Measurements from ENCODE around the gene C19orf44.
A peak's percentile ranks its signal among the peaks of the same experiment; 100 is the strongest.
"Not testable (repeated sequence)": the region's sequence is repeated elsewhere in the genome, so short reads cannot be mapped to it uniquely, and the experiment has no call there.

Gene C19orf44

DNA sequence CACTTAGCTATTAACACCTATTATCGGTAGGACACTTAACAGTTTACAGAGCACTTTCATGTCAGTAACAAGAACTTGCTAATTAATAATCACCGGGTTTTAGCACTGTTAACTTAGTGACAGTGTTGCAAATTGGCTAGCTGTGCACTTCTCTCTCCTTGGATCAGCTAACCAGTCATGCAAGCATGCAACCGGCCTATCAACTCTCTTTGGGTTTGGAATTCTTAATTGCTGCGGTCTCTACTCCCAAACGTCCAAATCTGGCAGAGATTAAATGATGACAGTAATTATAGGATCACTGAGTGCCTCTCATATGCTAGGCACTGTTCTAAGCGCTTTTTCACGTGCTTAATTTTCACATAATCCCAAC, 25.7 kb upstream of the C19orf44 start:
- DNase-seq, result no peak

DNA sequence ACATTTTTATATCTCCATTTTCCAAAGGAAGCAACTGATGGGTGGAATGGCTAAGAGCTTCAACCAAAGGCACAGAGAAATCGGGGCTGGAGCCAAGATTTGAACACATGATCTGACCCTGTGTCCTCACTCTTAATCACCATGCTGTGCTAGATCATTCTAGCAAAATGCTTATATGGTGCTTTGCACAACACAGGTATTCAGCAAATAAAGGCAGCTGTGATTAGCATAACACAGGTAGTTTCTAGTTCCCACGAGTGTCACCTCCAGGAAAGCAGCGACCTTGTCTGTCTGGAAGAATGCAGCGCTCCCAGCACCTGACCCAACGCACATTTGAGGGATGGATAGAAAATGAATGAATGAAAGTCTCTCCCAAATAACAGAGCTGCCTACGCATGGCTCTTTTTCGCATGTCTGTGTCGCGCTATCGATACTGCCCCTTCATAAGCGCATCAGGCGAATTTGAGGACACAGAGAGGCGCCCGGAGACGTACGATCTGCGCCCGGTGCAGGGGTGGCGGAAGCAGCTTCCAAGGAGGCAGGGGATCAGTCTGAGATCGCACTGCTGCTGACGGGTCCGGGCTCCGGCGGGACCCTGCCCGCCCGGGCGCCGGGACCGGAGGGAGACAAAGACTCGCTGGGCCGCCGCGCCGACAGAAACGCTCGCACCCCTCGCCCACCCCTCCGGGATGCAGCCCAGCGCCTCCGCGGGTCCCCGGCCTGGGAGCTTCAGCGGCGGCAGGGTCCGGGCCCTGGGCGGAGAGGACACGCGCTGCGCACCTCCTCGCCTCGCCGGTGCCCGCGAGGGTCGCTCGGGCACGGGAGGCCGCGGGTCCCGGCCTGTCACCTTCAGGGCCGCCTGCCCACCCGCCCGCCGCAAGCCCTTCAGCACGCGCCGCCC, 25.0 kb upstream of the C19orf44 start:
- no peak for DNase-seq

DNA sequence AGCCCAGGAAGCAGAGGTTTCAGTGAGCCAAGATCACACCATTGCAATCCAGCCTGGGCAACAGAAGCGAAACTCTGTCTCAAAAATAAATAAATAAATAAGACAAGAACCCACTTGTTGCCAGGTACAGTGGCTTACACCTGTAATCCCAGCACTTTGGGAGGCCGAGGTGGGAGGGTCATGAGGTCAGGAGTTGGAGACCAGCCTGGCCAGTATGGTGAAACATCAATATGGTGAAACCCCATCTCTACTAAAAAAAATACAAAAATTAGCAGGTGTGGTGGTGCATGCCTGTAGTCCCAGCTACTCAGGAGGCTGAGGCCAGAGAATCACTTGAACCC, 23.7 kb upstream of the C19orf44 start:
- not testable (repeated sequence) for DNase-seq

DNA sequence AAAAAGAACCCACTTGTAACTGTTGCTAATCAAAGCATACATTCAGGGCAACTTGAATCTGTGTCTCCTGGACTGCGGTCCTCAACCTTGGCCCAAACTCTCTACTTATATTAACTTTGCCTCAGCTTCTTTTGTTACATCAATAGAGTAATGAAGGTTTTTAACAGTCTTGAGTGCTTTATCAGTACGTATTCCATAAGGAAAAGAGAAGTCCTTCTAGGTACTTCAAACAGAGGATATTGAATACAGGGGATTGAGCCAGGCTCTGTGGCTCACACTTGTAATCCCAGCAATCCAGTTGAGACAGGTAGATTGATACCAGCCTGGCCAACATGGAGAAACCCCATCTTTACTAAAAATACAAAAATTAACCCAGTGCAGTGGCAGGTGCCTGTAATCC, 23.2 kb upstream of the C19orf44 start:
- no peak for DNase-seq

DNA sequence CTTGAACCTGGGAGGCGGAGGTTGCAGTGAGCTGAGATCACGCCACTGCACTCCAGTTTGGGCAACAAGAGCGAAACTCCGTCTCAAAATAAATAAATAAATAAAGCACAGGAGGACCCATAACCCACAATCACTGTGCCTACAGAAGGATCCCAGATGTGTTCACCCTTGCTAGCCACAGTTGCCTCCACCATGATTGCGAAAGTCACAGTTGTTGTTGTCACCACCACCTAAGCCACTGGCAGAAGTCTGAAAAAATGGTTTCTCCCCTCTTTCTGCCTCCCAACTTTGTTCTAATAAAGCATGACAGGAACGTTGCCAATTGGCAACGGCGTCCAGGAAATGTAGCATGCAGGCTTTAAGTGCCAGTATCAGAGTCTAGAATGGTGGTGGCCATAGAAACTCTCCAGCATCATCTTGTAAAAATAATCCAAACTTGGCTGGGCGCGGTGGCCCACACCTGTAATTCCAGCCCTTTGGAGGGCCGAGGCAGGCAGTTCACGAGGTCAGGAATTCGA, 22.3 kb upstream of the C19orf44 start:
- no peak for DNase-seq

DNA sequence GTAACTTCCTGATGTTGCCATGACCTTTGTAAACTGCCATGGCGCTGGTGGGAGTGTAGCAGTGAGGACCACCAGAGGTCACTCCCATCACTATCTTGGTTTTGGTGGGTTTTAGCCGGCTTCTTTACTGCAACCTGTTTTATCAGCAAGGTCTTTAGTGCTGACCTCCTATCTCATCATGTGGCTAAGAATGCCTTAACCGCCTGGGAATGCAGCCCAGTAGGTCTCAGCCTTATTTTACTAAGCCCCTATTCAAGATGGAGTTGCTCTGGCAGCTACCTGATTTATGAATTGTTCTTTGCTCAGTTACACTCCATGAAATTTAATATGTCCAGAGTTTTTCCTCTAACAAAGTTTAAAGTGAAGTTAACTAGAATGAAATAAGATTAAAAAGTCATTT, 19.8 kb upstream of the C19orf44 start:
- no peak for DNase-seq

DNA sequence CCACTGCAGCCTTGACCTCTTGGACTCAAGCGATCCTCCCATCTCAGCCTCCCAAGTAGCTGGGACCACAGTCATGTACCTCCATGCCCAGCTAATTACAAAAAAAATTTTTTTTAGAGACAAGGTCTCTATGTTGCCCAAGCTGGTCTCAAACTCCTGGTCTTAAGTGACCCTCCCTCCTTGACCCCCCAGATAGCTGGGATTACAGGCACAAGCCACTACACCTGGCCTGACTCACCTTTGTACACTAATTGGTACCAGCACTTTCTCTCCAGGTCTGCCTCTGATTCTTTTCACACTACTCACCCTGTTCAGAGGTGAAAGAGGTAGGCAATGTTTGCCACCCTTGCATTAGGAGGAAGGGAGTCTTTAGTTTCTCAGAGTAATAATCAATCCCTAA, 18.9 kb upstream of the C19orf44 start:
- no peak for DNase-seq

DNA sequence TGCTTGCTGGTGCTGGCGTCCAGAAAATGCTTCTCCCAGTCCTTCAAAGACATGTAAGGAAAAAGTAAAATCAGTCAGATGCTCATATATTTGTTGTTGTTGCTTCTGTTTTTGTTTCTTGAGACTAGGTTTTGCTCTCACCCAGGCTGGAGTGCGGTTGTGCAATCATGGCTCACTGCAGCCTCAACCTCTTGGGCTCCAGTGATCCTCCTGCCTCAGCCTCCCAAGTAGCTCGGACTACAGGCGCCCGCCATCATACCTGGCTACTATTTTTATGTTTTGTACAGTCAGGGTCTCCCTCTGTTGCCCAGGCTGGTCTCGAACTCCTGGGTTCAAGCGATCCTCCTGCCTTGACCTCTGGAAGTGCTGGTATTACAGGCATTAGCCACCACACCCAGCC, 13.4 kb upstream of the C19orf44 start:
- DNase-seq, result no peak

DNA sequence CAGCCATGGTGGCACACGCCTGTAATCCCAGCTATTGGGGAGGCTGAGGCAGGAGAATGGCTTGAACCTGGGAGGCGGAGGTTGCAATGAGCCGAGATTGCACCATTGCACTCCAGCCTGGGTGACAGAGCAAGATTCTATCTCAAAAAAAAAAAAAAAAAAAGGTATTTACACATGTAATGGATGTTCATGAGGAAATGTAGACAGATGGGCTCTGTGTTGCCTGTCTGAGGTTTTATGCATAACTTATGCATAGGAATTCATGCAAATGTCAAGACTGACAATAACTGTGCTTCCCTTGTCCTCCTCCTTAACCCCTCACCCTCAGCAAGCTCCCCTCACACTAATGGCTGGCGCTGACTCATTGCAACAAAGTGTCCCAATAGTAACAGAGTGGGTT, 9.7 kb upstream of the C19orf44 start:
- not testable (repeated sequence) for DNase-seq

DNA sequence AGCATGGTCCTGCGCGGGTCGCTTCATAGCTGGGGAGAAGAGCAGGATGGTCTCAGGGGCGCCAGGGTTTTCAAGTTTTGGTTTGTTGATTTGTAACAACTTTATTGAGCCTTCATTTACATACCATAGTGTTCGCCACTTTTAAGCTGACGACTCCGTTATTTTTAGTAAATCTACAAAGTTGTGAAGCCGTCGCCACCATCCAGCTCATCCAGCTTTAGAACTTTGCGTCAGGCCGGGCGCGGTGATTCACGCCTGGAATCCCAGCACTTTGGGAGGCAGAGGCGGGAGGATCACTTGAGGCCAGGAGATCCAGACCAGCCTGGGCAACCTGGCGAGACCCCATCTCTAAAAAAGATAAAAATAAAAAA, 404 bp downstream of the C19orf44 start:
- DNase-seq, result peak; percentile 48

DNA sequence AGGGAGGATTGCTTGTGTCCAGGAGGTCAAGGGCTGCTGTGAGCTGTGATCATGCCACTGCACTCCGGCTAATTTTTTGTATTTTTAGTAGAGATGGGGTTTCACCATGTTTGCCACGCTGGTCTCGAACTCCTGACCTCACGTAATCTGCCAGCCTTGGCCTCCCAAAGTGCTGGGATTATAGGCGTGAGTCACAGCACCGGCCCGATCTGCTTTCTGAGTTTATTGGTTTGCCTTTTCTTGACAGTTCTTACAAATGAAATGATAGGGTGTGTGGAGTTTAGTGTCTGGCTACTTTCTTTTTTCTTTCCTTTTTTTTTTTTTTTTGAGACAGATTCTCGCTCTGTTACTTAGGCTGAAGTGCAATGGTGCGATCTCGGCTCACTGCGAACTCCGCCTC, 848 bp downstream of the C19orf44 start:
- no peak for DNase-seq

DNA sequence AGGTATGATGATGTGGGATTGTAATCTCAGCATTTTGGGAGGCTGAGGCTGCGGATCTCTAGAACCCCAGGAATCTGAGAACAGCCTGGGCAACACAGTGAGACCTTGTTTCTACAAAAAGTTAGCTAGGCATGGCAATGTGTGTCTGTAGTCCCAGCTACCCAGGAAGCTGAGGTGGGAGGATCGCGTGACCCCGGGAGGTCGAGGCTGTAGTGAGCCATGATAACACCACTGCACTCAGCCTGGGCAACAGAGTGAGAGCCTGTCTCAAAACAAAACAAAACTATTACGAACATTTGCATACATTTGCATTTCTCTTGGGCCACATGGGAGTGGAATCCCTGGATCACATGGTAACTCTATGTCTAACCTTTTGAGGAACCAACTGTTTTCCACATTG, 1.6 kb downstream of the C19orf44 start:
- DNase-seq, result no peak

DNA sequence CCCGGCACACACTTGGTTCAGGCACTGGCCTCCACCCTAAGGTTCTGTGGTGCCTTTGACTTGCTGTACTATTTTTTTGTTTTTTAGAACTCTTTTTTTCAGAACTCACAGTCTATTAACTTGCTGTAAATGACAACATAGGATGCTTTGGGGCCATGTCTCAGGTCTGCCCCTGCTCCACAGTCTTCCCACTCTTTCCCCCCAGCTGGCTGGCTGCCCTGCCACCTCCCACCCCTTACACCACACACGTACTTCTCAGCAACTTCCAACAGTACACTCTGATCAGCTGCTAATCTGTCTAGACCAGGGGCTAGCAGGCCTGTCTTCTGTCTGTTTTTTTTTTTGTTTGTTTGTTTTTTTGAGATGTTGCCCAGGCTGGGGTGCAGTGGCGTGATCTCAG, 8.1 kb downstream of the C19orf44 start:
- DNase-seq, result no peak

DNA sequence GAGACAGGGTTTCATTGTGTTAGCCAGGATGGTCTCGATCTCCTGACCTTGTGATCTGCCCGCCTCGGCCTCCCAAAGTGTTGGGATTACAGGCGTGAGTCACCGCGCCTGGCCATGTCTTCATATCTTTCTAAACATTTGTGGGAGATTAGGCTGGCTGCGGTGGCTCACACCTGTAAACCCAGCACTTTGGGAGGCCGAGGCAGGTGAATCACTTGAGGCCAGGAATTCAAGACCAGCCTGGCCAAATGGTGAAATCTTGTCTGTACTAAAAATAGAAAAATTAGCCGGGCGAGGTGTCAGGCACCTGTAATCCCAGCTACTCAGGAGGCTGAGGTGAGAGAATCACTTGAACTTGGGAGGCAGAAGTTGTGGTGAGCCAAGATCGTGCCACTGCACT, 10.0 kb downstream of the C19orf44 start:
- DNase-seq, result not testable (repeated sequence)

DNA sequence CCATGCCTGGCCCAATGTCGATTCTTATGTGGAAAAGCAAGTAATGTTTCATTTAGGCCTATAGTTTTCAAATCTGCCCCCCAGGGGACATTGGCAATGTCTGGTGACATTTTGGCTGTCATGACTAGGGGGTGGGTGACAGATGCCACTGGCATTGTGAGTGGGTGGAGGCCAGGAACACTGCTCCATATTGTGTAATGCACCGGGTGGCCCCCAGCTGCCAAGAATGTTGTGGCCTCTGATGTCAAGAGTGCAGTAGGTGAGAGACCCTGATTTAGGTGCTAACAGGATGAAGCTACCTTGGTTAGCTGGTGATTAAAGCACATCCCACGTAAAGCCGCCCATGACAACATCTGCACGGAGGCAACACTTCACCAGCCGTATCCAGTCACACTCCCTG, 10.8 kb downstream of the C19orf44 start:
- DNase-seq, result no peak

DNA sequence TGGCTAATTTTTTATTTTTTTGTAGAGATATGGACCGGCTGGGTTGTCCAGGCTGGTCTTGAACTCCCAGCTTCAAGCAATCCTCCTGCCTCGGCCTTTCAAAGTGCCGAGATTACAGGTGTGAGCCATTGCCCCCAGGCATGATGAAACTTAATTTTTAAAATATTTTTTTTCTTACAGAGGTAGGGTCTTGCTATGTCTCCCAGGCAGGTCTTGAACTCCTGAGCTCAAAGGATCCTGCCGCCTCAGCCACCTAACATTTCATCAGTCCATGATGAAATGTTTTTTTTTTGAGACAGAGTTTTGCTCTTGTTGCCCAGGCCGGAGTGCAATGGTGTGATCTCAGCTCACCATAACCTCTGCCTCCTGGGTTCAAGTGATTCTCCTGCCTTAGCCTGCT, 12.4 kb downstream of the C19orf44 start:
- DNase-seq, result no peak

DNA sequence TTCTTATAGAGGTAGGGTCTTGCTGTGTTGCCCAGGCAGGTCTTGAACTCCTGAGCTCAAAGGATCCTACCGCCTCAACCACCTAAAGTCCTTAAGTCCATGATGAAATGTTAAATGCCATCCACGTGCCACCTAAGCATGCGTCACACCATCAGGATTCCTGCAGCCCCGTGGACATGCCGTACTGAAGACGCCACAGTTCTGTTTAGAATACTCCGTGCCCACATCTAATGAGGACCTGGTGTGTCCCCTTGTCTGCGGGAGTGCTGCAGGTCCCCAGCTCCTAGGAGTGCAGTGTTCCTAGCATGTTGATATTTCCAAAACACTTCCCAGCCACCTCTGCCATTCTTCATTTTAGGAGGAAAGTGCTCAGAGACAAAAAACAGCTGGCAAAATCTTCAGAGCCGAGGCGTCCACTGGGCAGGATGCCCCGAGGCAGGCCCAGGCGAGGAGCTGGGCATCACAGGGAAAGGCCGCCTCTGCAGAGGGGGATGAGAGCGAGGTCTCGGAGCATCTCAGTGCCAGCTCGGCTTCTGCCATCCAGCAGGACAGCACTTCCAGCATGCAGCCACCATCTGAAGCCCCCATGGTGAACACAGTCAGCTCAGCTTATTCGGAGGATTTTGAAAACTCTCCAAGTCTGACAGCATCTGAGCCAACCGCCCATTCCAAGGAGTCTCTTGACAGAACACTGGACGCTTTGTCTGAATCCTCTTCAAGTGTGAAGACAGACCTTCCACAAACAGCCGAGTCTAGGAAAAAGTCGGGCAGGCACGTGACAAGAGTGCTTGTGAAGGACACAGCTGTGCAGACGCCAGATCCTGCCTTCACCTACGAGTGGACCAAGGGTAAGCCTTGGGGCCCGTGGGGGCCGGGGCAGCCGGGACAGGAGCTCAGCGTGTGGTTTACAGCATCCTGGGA, 13.2 kb downstream of the C19orf44 start:
- no peak for DNase-seq

DNA sequence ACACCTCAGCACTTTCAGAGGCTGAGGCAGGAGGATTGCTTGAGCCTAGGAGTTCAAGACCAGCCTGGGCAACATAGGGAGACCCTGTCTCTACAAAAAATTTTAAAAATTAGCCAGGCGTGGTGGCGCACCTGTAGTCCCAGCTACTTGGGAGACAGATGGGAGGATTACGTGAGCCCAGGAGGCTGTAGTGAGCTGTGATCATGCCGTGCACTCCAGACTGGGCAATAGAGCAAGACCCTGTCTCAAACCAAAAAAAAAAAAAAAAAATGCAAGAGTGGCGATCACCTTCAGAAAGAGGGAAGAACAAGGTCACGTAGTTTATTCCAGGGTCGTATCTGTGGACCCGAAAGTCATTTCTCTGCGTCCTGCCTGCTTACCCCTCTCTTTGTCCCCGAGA, 16.4 kb downstream of the C19orf44 start:
- not testable (repeated sequence) for DNase-seq

DNA sequence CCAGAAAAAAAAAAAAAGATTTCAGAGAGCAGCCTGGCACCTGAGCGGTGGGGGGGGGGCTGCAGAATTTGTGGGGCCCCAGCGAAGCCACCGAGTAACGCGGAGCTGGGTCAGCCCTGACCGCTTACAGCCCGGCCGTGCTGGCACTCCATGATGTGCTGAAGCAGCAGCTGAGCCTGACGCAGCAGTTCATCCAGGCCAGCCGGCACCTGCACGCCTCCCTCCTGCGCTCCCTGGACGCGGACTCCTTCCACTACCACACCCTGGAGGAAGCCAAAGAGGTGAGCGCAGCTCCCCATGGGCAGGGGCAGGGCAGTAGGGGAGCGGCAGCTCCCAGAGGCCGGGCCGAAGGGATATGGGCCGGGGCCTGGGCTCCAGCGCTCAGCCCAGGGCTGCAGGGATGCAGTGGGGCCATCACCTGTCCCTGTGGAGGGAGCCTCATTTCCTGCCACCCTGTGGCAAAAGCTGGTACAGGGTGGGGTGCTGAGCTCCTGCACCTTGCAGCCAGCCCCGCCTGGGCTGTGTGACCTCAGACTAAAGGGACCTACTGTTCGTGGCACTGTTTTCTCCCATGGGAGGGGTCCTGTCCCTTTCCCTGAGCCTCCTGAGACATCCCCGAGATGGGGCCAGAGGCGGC, 18.3 kb downstream of the C19orf44 start:
- no peak for DNase-seq

DNA sequence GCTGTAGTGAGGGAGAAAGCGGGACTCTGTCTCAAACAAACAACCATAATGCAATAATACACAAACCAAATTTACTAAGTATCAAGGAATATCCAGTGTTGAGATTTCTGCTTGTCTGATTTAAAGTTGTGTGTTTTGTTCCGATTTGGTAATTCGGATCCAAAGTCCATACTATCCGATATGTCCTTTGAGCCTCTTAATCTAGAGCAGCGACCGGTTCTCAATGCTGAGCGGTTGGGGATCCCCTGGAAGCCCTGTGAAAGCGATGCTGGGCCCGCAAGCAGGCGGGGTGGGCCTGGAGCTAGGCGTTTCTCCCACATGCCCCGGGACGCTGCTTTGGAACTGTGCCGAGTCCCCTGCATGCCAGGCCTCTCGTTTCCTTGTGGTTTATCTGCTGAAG, 20.2 kb downstream of the C19orf44 start:
- no peak for DNase-seq

DNA sequence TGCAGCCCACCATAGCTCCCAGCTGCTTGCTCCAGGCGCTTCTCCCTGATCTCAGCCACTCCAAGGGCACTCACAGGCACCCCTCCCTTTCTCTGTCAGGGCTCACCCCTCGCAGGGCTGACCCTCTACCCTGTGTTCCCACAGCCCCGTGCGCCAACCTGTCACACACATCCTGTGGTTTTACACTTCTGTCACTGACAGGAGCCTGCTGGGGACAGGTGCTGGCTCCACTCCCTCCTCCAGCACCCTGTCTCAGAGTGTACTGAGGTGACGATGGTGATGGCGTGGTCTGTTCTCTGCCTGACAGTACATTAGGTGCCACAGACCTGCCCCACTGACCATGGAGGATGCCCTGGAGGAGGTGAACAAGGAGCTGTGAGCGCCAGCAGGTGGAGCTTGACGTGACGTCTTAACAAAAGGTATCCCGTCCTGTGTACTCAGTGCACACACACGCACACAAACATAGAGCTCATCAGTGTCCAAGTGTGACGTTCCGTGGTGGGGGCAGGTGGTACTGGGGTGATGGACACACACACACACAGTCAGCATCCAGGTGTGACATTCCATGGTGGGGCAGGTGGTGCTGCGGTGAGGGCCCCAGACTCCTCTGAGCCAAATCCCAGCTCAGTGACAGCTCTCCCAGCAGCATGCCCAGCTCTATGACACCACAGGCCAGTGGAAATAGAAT, 20.9 kb downstream of the C19orf44 start:
- no peak for DNase-seq

DNA sequence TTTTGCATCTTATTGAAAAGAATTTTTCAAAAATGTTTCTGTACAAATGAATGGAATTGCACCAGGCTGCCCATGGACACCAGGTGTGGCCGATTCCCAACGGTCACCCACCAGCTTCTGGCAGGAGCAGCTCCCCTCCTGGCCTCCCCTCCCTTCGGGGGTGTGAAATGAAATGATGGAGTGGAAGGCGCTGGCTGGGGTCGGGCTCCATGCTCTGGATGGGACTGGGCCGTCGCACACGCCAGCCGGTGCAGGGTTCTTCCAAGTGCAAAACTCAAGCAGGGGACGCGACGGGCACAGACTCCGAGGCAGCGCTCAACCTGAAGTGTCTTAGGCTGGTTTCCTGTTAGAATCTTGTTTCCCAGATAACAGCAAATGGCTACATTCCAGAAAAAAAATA, 21.9 kb downstream of the C19orf44 start:
- no peak for DNase-seq
